Hematopoietic multipotent progenitor cell treated with erythropoietin and hydrocortisone succinate and interleukin-3 and kit ligand, for 4 days (in vitro differentiated cells): ENCODE results near the gene CRTAP.
"Not testable (repeated sequence)": the region's sequence is repeated elsewhere in the genome, so short reads cannot be mapped to it uniquely, and the experiment has no call there.

Source experiments
- DNase-seq: peaks from one replicate; pipeline ENCODE4 v3.0.0-alpha.2; 2015

CRTAP gene

GRCh38 chr3:33113772-33114621 is at the start of gene CRTAP:
Gene CRTAP (plus strand): TSS chr3:33114014. CDS start chr3:33114078, 64 bp downstream.
- DNase-seq = peak; percentile 98

DNA sequence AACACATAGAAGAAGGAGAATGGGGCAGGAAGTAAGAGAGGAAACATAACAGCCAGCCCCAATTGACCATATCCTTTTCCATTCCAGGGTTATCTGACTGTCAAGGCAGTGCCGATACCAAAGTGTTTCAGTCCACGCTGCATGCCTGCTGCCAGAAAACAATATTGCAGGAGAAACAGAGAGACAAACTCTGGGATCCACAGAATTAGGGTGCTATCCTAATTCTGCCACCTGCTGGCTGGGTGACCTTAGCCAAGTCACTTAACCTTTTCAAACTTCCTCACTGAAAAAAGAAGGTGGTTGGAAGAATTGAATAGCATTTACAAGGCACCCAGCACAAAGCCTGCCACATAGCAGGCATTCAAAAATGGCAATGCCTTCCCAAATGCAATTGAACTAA is 48.9 kb upstream of the CRTAP start:
- DNase-seq = peak; percentile 58

GRCh38 chr3:33067484-33067883 is 46.3 kb upstream of the CRTAP start:
- peak; percentile 56 for DNase-seq

DNA sequence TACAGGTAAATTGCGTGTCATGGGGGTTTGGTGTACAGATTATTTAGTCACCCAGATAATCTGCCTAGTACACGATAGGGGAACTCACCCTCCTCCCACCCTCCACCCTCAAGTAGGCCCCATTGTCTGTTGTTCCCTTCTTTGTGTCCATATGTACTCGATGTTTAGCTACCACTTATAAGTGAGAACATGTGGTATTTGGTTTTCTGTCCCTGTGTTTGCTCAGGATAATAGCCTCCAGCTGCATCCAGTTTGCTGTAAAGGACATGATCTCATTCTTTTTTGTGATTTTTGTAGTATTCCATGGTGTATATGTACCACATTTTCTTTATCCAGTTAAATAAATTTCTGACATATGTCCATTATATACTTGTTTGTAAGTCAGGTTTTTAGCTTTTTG is 44.0 kb upstream of the CRTAP start:
- not testable (repeated sequence) for DNase-seq

DNA sequence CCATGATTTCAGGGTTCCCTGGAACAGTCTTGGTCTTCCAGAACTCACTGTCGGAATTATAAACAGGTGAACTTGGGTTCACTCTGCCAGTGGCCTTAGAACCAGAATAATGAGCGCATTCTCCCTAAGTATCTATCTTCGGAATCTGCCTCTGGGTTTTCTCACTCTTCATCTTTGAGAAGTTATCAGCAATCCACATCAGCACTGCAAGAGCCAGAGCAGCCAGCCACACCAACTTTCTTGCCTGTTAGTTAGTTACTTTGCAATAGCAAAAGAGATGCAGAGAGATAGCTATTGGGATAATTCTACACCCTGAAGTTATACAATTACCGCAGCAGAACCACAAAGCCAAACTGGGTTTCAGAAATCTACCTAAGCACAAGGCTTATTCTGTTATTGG is 42.6 kb upstream of the CRTAP start:
- peak; percentile 30 for DNase-seq

- DNase-seq = no peak
Measured at GRCh38 chr3:33071946-33072345, 41.9 kb upstream of the CRTAP start.

DNA sequence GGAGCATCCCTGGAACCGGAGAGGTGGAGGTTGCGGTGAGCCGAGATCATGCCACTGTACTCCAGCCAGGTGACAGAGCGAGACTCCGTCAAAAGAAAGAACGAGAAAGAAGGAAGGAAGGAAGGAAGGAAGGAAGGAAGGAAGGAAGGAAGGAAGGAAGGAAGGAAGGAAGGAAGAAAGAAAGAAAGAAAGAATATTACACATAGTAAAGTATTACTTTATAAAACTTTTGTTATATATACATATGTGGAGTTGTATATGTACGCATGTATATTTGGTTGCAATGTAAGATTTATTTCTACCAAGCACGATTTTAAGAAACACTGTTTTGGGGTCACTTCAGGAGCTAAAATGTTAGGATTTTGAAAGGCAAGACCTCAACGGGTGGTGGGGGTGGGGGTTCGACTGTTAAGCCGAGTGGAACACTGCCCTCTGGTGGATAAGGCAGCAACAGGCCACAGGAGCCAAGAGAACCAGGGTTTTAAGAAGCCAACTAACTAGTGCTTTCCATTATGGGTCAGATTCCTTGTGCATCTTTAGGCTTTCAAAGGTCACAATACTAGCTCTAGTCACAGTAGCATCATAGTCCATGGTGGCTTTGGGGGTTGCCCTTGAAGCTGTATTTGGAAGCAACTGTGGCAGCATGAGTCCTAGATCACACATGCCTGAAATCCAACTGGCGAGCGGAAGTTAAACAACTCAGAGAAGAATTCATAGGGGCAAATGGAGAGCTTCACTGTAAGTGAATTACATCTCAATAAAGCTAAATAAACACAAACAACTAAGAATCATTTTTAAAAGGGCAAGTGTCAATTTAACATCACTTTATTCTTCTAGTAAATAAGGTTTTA is 39.4 kb upstream of the CRTAP start:
- peak; percentile 91 for DNase-seq

GRCh38 chr3:33075995-33076394 is 37.8 kb upstream of the CRTAP start:
- DNase-seq = no peak

- DNase-seq = no peak
Measured at GRCh38 chr3:33076952-33077351, 36.9 kb upstream of the CRTAP start.

GRCh38 chr3:33077976-33078375 is 35.8 kb upstream of the CRTAP start:
- DNase-seq = no peak

DNA sequence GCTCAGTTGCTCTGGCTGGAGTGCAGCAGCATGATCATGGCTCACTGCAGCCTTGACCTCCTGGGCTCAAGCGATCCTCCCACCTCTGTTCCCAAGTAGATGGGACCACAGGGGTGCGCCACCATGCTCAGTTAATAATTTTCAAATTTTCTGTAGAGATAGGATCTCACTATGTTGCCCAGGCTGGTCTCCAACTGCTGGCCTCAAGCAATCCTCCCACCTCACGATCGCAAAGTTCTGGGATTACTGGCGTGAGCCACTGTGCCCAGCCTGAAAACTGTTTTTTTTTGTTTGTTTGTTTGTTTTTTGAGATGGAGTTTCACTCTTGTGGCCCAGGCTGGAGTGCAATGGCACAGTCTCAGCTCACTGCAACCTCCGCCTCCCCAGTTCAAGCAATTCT is 34.0 kb upstream of the CRTAP start:
- DNase-seq = not testable (repeated sequence)

DNA sequence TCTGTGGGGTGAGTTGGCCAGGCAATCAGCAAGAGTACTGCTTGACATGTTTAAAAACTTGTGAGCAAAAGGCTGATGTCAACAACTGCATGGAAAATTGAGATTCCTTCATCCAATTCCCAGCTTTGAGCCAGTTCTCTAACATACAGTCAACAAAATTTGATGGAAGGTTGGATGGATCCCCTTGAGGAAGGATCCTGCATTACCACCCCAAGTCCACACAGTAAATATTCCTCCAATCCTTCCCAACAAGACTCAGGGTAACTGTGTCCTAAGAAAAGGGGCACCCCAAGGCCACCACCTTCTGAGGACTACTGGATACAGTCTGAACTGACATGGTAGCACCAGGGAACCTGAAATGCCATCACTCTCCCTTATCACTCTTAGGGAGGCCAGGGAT is 32.0 kb upstream of the CRTAP start:
- DNase-seq = no peak

- no peak for DNase-seq
Measured at GRCh38 chr3:33083958-33084357, 29.9 kb upstream of the CRTAP start.

DNA sequence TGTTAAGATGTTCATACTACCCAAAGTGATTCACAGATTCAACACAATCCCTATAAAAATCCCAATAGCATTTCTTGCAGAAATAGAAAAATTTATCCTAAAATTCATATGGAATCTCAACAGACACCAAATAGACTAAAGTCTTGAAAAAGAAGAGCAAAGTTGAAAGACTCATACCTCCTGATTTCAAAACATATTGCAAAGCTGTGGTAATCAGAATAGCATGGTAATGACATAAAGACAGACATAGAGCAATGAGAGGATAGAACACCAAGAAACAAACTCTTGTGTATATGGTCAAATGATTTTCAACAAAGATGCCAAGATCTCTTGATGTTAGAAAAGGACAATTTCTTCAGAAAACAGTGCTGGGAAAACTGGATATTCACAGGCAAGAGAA is 25.1 kb upstream of the CRTAP start:
- no peak for DNase-seq

GRCh38 chr3:33089515-33089914 is 24.3 kb upstream of the CRTAP start:
- peak; percentile 59 for DNase-seq

- peak; percentile 58 for DNase-seq
Measured at GRCh38 chr3:33091746-33092145, 22.1 kb upstream of the CRTAP start.

DNA sequence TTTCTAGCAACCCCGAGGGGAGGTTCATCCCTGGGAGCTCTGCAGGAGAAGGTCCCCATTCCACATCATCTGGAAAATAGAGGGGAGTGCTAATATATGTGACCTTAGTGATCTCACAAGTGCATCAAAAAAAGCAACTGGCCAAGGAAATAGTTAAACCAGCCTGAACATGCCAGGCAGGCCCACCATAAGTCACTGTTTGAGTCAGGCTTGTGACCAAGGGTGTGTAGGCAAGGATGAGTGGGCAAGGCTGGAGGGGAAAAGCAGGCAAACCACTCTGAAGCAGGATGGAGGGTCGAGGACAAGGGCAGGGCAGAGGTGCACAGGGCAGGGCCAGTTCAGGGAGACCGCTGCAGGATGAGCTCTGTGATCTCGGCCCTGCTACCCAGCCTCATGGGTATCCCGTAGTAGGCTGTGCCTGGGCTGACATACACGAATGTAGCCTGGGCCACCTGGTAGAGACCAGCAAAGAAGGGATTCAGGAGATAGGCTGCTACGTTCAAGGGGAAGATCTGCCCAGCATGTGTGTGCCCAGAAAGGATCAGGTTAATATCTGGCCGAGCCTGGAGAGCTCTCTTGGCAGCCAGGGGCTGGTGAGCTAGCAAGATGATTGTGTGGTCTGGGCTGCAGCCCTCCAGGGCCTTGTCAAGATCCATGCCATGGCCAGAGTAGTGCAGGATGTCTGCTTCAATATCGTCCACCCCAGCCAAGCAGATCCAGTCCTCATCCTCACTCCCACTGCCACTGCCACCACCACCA is 21.1 kb upstream of the CRTAP start:
- no peak for DNase-seq

GRCh38 chr3:33093847-33094246 is 20.0 kb upstream of the CRTAP start:
- DNase-seq = peak; percentile 16

- no peak for DNase-seq
Measured at GRCh38 chr3:33095436-33095835, 18.4 kb upstream of the CRTAP start.

DNA sequence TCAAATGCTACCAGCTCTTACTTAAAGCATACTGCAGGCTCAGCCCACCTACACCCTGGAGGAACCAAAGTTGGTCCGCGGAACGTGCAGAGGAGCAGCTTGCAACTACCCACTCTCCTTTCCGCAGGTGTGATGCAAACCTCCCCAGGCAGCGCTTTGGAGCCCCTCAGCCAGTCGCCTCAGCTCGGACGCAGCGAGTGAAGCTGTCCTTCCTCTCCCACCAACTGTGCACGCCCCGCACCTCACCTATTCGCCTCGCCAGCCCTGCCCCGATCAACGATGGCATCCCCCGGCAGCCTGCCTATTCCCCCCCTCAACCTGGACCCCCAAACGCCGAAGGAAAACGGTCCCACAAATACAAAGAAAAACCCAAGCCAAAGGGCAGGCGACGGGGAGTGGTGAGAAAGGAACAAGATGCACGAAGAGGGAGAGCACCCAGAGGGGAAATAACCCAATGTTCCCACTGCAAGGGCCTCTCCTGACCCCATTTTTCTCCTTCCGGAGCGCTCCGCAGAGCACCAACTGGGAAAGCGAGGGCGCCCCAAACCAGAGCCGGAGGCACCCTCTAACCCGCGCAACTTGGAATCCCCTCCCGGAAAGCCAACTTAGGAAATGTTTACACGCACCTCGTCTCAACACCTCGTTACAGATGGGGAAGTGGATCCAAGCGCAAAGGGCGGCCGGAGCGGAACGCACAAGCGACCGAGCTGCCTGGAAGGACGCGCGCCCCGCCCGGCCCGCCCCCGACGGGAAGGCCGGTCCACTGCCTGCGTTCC is 17.5 kb upstream of the CRTAP start:
- DNase-seq = peak; percentile 77

- DNase-seq = no peak
Measured at GRCh38 chr3:33099109-33099645, 14.6 kb upstream of the CRTAP start.

DNA sequence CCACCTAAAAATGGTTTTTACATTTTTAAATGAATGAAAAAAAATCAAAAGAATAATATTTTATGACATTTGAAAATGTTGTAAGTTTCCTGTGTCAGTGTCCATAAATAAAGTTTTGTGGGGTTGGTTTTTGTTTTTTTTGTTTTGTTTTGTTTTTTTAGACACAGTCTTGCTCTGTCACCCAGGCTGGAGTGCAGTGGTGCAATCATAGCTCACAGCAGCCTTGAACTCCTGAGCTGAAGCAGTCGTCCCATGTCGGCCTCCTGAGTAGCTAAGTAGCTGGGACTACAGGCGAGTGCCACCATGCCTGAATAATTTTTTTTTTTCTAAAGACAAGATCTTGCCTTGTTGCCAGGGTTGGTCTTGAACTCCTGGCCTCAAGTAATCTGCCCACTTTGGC is 14.1 kb upstream of the CRTAP start:
- DNase-seq = no peak
